8988T (cell line): Measurements from ENCODE around the gene FRAS1.
"Not testable (repeated sequence)": the region's sequence is repeated elsewhere in the genome, so short reads cannot be mapped to it uniquely, and the experiment has no call there.

Experiments
- DNase-seq: peaks from one replicate; pipeline ENCODE4 v3.0.0; 2011

The FRAS1 gene

DNA sequence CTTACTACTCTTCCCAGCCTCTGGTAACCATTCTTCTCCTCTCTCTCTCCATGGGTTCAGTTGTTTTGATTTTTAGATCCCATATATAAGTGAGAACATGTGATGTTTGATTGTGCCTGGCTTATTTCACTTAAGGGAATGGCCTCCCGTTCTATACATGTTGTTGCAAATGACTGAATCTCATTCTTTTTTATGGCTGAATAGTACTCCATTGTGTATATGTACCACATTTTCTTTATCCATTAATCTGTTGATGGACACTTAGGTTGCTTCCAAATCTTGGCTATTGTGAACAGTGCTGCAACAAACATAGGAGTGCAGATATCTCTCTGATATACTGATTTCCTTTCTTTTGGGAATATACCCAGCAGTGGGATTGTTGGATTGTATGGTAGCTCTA, 410.1 kb downstream of the FRAS1 start:
- not testable (repeated sequence) for DNase-seq

DNA sequence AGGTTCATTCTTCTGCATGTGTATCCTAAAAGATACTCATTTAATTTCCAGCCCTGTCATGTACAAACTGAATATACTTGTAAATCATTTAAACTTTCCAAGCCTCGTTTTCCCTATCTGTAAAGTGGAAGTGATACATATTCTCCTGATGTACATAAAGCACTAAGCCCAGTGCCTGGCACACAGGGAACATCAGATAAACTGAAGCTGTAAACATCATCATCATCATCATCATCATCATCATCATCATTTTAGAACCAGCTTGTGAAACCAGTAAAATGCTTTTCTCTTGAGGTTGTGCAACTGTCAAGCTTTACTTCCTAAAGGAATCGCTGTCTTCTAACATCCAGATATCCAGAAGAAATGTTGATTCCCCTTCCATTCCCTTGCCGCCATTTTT, 411.1 kb downstream of the FRAS1 start:
- DNase-seq = no peak

DNA sequence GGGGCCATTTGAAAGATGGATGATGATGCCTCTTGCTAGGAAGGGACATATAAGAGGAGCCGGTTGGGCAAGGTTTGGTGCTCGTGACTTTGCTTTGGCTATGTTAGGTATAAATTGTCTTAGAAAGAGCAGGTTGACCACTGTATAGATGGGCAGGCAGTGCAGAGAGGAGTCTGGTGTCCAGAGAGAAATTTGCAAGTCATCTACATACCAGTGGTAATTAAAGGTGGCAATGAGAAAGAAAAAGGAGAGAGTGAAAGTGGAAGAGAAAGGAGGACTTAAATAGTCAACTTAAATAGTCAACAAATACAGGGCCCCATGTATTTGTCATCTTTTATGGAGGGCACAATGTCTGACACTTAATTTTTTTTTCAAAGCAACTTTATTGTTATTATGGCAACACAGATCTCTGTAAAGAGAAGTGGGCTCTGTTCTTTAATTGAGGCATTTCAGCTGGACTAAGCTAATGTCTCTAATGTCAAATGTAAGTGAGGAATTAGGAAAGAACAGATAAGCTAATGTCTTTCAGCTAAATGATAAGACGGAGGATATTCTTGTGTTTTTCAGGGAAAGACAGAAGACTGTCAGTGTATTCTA, 419.1 kb downstream of the FRAS1 start:
- no peak for DNase-seq

DNA sequence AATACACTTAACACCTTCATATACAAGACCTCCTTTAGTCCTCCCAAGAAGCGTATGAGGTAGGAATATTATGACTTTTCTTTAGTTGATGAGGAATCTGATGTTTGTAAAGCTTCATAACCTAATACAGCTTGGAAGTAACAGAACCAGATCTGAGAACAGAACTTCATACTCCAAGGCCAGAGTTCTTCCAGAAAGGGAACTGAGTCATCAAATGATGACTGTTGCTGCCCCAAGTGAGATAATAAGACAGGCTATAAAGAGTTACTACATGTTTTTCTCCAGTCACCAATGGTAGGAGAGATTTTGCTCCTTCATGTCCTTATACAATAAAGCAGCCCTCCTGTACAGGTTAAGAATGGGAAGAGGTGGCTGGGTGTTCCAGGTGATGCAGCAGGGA, 420.2 kb downstream of the FRAS1 start:
- DNase-seq = no peak

DNA sequence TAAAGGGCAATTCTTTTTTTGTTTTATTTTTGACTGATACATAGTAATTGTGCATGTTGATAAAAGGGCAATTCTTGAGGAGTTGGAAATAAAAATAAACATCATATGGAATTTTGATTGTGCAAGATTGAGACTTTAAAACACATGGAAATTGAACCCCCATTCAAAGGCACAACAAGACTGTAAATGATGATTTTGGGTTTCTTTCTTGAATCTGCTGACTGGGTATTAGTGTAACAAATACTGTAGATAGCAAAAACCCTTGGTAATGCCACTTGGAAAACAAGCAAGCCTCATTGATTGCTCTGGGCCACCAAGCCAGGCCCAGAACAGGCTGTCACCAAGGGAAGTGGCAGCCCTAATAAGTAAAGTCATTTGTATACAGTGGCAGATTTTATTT, 421.4 kb downstream of the FRAS1 start:
- DNase-seq = no peak

DNA sequence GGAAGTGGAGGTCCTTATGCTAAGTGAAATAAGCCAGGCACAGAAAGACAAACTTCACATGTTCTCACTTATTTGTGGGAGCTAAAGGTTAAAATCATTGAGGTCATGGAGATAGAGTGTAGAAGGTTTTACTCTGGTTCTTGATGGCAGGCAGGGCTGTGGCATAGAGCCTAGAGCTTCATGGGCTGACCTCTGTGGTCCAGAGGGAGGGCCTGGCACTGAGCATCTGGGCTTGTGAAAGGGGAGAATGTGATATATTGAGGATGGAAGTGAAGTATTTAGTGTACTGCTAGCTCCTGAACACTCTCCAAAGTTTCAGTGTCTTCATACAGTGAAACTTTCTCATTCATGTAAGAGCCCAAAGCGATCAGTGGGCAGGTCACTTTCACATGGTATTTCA, 423.2 kb downstream of the FRAS1 start:
- no peak for DNase-seq

DNA sequence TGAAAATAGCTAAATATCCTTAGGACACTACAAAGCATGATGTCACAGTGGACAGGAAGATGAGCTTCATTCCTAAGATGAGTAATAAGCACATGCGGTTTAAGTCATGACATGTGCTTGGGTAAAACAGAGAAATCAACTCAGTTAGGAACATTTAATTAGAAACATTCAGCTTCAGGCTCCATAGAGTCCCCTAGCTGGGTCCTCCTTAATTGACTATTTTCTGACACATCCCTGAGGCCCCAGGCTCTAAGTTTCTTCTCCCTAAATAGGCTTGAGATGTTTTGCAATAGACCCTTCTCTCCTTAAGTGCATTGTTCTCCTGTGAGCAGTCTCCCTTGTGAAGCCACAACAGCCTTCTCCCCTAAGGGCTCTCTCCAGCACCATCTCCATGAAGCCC, 424.1 kb downstream of the FRAS1 start:
- no peak for DNase-seq

DNA sequence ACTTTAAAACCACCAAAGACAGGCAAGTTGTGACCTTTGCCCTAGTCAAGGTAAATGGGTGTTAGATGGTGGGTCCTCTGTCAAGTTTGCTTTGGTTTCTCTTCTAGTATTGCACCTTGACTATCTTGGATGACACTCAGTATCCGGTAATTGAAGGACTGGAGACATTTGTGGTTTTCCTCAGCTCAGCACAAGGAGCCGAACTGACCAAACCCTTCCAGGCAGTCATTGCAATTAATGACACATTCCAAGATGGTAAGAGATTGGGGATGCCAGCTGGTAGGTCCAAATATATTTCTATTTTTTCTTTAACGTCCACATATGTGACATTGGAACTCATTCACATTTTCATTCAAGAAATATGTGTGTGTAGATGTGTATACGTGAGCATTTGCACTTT, 425.2 kb downstream of the FRAS1 start:
- DNase-seq = no peak

DNA sequence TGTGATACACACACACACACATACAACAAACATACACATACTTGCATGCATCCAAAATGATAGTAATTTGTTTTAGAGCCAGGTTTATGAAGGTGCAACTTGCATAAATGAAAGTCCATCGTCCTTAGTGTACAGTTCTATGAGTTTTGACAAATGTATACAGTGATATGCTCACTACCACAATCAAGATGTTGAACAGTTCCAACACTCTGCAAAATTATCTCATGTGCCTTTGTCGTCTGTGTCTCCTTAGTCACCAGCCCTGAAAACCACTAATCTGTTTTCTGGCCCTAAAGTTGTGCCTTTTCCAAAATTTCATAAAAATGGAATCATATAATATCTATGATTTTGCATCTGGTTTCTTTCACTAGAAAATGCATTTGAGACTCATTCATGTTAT, 426.7 kb downstream of the FRAS1 start:
- DNase-seq = no peak

DNA sequence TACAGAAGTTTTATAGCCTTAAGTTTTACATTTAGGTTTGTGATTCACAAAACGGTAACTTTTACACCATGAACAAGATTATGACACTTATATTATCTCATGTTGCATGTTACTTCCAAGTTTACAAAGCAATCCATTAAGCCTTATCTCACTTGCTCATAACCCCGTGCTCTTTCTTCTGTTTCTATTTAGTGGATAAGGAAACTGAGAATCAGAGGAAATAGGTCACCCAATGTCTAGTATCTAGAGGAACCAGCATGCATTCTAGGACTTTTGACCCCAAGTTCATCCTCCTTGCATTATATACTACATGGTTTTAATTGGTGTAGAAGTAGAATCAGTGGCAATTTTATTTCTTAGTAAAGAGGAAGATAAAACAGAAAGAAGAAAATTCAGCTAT, 427.5 kb downstream of the FRAS1 start:
- DNase-seq = no peak

DNA sequence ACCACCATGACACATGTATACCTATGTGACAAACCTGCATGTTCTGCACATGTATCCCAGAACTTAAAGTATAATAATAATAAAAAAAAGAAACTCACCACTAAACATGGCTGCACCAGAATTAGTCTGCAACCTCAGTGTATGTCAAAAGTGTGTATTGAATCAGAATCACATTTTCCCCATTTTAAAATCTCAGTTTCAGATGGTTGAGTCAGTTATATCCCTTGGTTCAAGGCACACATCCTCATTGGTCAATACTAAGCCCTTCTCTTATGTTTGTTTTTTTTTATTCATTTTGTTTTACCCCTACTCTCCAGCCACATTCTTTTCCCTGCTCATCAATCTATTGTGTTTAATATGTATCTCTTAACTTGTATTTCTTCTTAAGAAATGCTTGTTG, 436.6 kb downstream of the FRAS1 start:
- no peak for DNase-seq

DNA sequence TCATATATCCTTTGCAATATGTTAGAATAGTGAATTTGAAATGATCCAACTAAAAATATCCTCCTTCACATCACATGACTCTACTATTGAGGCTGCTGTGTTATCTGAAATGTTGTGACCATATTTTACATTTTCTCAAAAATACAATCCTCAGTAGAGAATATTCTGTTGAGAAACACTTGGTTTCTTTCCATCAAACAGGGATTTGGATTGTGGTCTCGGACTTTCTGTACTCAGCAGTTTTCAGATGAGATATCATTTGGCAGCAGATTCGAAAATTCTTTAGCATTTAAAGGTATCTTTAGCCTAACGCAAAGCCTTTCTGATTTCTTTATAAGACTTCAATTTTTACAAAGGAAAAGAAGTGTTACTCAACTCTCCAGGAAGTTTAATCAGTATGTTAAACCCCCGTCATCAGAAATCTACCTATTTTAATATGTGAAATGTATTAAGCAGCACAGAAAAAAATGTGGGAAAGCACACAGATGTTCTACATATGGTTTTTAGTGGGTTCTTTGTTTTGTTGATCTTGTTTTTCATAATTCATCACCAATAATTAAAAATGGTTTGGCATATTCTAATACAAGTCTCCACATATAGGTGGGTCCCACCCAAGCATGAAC, 439.0 kb downstream of the FRAS1 start:
- DNase-seq = no peak

DNA sequence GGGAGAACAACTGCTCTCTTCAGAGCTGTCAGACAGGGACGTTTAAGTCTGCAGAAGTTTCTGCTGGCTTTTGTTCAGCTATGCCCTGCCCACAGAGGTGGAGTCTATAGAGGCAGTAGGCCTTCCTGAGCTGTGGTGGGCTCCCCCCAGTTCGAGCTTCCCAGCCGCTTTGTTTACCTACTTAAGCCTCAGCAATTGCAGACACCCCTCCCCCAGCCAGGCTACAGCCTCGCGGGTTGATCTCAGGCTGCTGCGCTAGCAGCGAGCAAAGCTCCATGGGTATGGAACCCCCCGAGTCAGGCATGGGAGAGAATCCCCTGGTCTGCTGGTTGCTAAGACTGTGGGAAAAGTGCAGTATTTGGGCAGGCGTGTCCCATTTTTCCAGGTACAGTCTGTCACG, 449.1 kb downstream of the FRAS1 start:
- not testable (repeated sequence) for DNase-seq

DNA sequence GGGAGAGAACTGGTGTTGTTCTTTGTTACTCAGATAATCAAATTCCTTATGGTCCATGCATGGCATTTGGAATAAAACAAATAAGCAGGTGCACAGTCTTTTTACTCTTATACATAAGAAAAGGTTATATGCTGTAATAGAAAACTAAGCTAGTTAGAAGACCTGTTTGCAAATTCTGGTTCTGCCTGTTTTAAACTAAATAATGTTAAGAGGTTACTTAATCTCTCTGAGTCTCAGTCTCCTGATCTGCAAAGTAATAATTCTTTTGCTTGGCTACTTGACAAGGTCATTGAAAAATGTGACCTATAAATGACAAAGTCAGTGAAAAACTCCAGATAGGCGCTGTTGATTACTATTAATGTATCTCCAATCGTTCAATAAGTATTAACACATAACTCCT, 451.9 kb downstream of the FRAS1 start:
- no peak for DNase-seq

DNA sequence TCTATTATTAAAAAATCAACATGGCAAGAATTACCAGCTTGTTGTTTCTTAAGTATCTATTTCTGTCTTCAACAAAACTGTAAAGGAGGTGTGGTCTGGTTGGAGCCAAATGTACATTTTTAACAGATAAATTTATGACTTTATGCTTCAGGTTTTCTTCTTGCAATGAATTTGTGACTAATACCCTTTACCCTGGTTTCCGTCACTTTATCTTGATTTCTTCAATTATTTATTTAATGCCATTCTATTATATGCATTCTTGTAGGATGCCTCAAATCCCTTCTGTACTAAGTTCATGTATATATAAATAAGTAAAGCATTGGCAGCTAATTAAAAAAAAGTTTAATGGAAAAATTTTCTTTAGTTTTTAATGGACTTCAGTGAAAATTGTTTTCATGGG, 453.0 kb downstream of the FRAS1 start:
- DNase-seq = no peak

DNA sequence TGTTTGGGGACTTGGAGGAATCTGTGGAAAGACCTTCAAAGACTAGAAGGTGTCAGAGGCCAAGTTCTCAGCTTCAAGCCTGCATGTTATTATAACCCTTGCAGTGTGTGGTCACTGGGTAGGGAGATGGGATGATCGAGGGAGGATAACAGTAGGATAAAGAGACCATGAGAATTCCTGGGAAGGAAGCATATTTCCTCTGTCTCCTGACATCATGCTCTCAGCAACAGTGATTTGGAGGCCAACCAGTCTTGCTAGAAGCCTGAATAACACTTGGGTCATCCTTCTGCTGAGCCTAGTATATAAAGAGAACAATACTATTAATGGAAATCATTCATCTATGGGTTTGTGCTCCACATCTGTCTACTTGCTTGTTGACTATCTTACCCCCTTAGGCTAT, 453.6 kb downstream of the FRAS1 start:
- DNase-seq = no peak

DNA sequence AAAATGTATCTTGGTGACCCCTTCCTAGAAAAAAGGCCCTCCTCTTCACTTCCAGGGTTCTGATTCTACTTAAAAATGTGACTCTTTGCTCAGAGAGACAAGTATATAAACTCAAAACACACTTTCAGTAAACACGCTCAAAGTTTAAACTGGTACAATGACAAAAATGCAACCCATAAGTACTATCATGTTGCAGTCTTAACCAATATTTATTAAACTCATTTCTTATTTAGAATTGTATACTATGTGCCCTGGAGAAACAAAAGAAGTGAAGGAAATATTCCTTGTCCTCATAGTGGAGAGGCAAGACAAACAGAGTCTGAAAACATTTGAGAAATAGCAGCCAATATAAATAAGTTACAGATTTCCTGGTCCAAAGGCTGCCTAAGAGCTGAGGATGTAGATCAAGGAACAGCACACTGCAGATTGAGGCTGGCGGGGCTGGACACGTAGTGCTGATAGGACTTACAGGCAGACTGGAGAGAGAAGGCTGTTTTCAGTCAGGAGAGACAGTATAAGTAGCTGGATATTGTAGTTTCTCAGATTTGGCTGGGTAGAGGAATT, 455.3 kb downstream of the FRAS1 start:
- DNase-seq = no peak

DNA sequence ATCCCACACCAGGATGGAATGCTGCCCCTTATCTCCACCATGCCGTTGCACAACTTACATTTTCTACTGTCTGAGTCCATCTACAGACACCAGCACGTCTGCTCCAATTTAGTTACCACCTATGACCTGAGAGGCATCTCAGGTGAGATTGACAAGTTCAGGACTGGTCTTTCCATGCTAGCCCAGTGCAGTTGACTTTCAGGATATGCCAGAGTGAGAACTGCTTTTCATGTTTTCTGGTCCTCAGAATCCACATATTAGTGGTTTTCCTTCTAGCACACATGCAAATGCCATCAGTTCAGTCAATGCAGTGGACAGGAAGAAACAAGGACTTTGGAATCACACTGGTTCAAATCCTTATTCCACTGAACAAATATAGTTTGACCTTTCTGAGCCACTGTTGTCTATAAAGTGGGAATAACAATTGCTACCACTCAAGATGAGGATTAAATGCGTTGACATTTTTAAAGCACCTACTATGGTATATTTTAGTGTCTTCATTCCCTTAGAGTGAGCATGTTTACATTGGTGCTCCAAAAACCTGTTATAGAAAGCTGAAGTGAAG, 456.4 kb downstream of the FRAS1 start:
- DNase-seq = no peak

DNA sequence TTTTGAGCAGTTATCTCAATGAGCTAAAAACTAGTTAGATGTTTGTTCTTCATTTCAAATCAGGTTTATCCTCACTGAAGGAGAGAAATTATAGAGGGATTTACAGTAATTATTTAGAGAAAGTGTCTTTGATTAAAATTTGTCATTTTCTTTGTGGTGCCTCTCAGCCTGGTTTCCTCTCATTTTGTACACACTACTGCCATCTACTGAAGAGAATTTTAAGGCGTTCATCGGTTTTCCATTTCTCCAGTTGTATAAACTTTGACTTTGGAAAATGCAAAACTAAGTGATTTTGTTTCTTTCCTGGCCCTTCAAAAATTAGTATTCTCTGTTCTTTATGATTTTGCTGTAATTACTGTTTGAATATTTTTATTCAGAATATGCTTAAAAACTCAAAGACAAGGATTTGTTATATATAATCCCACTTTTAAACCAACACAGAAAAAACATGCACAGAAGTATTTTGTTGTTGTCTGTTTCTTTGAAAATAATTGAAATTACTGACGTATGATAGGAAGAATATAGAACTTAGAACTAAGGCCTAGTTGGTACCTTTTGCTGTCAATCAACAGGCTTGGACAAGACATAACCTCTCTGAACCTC, 460.0 kb downstream of the FRAS1 start:
- DNase-seq = no peak

DNA sequence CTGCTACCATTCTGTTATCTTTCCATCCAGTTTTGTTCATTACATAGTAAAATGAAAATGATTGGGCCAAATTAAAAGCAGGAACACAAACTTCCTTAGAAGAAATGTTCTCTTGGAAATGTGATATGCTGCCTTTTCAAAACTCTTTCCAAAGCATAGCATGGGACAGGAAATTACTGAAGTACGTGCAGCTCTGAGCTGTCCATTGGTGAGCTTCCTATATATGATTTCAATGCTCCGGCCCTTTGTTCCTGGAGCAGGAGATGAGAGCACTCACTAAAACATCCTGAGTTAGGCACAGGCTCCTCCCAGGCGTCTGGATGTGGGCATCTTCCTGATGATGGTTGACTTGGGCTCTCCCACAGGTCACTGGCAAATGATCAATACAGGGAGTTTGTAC, 461.4 kb downstream of the FRAS1 start:
- no peak for DNase-seq

DNA sequence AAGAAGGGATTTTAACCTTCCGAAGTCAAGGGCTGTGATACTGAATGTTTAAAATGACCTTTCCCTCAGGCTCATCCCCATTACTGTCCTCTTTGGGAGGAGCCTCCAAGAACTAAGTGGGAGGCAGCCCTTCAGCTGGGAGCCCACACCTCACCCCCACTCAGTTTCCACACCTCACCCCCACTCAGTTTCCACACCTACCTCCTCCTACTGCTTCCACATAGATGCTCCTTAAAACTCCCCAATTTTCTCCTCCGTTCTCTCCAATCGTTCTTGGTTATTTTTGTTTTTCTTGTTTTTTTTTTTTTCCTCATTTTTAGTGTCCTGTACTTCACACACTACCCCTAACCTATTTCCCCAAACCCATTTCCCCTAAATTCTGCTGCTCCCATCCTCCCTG, 462.8 kb downstream of the FRAS1 start:
- DNase-seq = no peak

DNA sequence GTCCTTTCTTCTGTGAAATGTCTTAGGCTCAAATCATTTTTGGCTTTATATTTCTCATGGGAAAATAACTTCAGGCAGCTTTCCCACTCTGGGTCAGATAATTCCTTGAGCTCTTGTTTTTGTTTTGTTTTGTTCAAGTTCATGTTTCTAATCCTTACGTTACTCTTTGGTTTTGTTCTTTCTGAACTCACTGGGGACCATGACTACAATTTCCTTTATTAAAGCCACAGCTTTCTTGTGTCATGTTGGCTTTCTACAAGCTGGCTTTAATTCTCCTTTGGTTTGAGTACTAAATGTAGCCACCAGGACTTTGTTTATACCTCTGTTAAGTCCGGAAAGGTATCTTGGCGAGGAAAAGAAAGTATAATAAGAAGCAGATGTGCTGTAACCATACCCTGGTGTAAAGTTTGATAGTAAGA, 463.7 kb downstream of the FRAS1 start:
- no peak for DNase-seq

DNA sequence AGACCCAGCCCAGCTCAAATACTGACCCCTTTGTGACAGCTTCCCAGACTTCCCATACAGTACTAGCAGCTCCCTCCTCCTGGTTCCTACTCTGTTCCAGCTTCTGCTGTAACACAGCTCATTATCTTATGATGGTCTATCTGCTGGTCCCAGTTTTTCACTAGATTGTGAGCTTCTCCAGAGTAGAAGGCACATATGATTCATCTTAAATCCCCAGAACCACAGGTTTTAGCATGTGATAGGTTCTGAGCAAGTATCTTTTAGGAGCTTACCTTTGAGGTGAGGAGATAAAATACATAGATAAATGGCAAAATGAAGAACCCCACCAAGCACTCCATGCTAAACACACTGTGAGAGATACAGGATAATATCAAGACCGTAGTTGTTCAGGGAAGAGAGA, 466.9 kb downstream of the FRAS1 start:
- DNase-seq = no peak

DNA sequence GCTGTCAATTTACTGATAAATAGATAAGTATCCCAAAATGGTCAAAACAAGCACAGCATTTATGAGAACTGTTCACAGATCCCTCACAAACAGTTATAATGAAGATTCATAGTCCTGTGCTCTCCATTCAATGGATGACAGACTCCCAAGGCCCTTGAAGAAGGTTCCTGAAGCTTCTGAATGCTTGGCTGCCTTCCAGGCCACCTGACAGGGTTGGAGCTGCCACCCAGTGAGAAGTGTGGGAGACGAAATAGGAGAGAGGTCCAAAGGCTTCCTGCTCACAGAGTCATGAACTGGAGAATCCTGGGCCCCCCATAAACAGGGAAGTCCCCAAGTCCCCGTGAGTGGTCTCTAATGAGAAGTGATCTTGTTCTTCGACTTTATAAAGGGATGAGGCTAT, 468.4 kb downstream of the FRAS1 start:
- no peak for DNase-seq
